Endothelial cell of umbilical vein (primary cell): ENCODE data around the gene TM9SF2. TPM values are rescaled to one million over a fixed set of nuclear protein-coding genes. Genes with fewer than 3 reads are reported as not detected.

Experiments
- BruUV-seq: library from RNA; stranded (reverse); fragments of 400-500 nt; replicated peaks from 2 replicates; lab custom pipeline; 2021; lab: Mats Ljungman, UMichigan
- CTCF ChIA-PET: fragments of 300-600, 350-600 bp; sonication (Branson Sonifier 250); formaldehyde crosslinking; loops from one replicate; lab custom pipeline; 2021; ENCODE audit warnings: antibody characterized with exemption, inconsistent platforms; lab: Charles Lee
- POLR2A ChIA-PET: fragments of 300-600, 350-600 bp; sonication (Branson Sonifier 250); formaldehyde crosslinking; loops from one replicate; lab custom pipeline; 2021; ENCODE audit warnings: antibody characterized with exemption, inconsistent platforms; lab: Charles Lee
- DNase-seq: peaks from one replicate; pipeline ENCODE4 v3.0.0-alpha.2; 2011; ENCODE audit warnings: low read depth, low spot score
- FAIRE-seq: peaks from 2 replicates; lab custom pipeline; 2011; peaks lifted over from hg19 to GRCh38; lab: Jason Lieb, UNC
- H2AFZ ChIP-seq: 2 replicates; pipeline ENCODE4 v1.6.0; 2012; ENCODE audit warnings: low read depth, low read length, control low read depth, inconsistent platforms
- H3K27ac ChIP-seq: 2 replicates; pipeline ENCODE4 v1.5.1; 2011; ENCODE audit warnings: low read depth, mild to moderate bottlenecking, control low read depth, low read length, moderate library complexity; ENCODE audit not compliant: insufficient read depth
- H3K27me3 ChIP-seq, 2 experiments: 2 replicates each; pipeline versions ENCODE4 v1.6.0 to v1.6.1; 2011; ENCODE audit warnings: low read length in 2 of 2, mixed read lengths in 1 of 2; ENCODE audit not compliant: control insufficient read depth in 2 of 2, insufficient read depth in 2 of 2
- H3K36me3 ChIP-seq, 2 experiments: 2 replicates in 1 of 2; 3 replicates in 1 of 2; pipeline ENCODE4 v1.5.1; 2011; ENCODE audit warnings: low read length in 2 of 2, mild to moderate bottlenecking in 1 of 2, moderate library complexity in 1 of 2; ENCODE audit not compliant: control insufficient read depth in 2 of 2, insufficient read depth in 2 of 2; ENCODE audit errors: extremely low read depth in 1 of 2
- H3K4me1 ChIP-seq: 3 replicates; pipeline ENCODE4 v1.5.1; 2011; ENCODE audit warnings: mild to moderate bottlenecking, low read length; ENCODE audit not compliant: control insufficient read depth, insufficient read depth; ENCODE audit errors: extremely low read depth
- H3K4me2 ChIP-seq: 2 replicates; pipeline ENCODE4 v1.6.1; 2011; ENCODE audit warnings: low read length, control low read depth, mixed read lengths; ENCODE audit not compliant: insufficient read depth
- H3K4me3 ChIP-seq, 3 experiments: fragments of 200-600 bp in 1 of 3; sonication (generic), shearing (Covaris generic) in 1 of 3; replicated peaks in 1 of 3; 2 replicates each; pipeline ENCODE4 v1.5.1; 2011 to 2016; ENCODE audit warnings: control low read depth in 3 of 3, low read length in 3 of 3, mild to moderate bottlenecking in 2 of 3, inconsistent platforms in 1 of 3, low read depth in 1 of 3, moderate library complexity in 1 of 3; ENCODE audit not compliant: insufficient read depth in 1 of 3
- H3K79me2 ChIP-seq: 2 replicates; pipeline ENCODE4 v1.6.0; 2012; ENCODE audit warnings: low read length, inconsistent platforms; ENCODE audit not compliant: control insufficient read depth, insufficient read depth
- H3K9ac ChIP-seq: replicated peaks from 2 replicates; pipeline ENCODE3; 2011; ENCODE audit warnings: low read length, control low read depth; ENCODE audit not compliant: insufficient read depth; ENCODE audit errors: extremely low read depth
- H3K9me1 ChIP-seq: replicated peaks from 3 replicates; pipeline ENCODE4 v1.6.0; 2011; ENCODE audit warnings: mild to moderate bottlenecking, low read length; ENCODE audit not compliant: control insufficient read depth, insufficient read depth; ENCODE audit errors: extremely low read depth
- H3K9me3 ChIP-seq: replicated peaks from 2 replicates; pipeline ENCODE4 v1.5.1; 2012; ENCODE audit warnings: low read length, inconsistent platforms; ENCODE audit not compliant: control insufficient read depth, insufficient read depth
- H4K20me1 ChIP-seq: replicated peaks from 2 replicates; pipeline ENCODE3; 2011; ENCODE audit warnings: mild to moderate bottlenecking, low read length; ENCODE audit not compliant: control insufficient read depth, insufficient read depth; ENCODE audit errors: extremely low read depth
- CTCF ChIP-seq, 2 donors: IDR thresholded peaks; 1 replicate in 1 of 2; 2 replicates in 1 of 2; pipeline ENCODE4 v1.5.1; 2011; ENCODE audit warnings: low read length in 2 of 2, mild to moderate bottlenecking in 2 of 2, moderate library complexity in 2 of 2, control low read depth in 1 of 2, inconsistent platforms in 1 of 2, low read depth in 1 of 2; ENCODE audit not compliant: insufficient read depth in 1 of 2; ENCODE audit errors: extremely low read depth in 1 of 2
- EZH2 ChIP-seq: IDR thresholded peaks from 2 replicates; pipeline ENCODE4 v1.6.1; 2012; ENCODE audit warnings: borderline replicate concordance, low read depth, mild to moderate bottlenecking, moderate library complexity, low read length, inconsistent platforms; ENCODE audit not compliant: severe bottlenecking
- FOS ChIP-seq: IDR thresholded peaks from 2 replicates; pipeline ENCODE4 v1.6.1; 2011; ENCODE audit warnings: mild to moderate bottlenecking, low read length, moderate library complexity, borderline replicate concordance; ENCODE audit not compliant: insufficient read depth
- GATA2 ChIP-seq: IDR thresholded peaks from 2 replicates; pipeline ENCODE4 v1.7.0; 2011; ENCODE audit warnings: low read depth, mild to moderate bottlenecking, moderate library complexity, mixed read lengths, low read length; ENCODE audit not compliant: insufficient read length, insufficient read depth
- JUN ChIP-seq: IDR thresholded peaks from 2 replicates; pipeline ENCODE4 v1.6.1; 2011; ENCODE audit warnings: borderline replicate concordance, low read depth; ENCODE audit not compliant: insufficient read length, insufficient read depth
- MAX ChIP-seq: IDR thresholded peaks from 2 replicates; pipeline ENCODE4 v1.6.1; 2011; ENCODE audit not compliant: insufficient read depth, insufficient read length
- MYC ChIP-seq: IDR thresholded peaks from one replicate; pipeline ENCODE4 v1.6.1; 2011; ENCODE audit warnings: mild to moderate bottlenecking, low read depth, low read length
- POLR2A ChIP-seq: IDR thresholded peaks from 2 replicates; pipeline ENCODE4 v1.6.1; 2012; ENCODE audit warnings: low read depth, mild to moderate bottlenecking, control low read depth, low read length
- POLR2AphosphoS5 ChIP-seq: IDR thresholded peaks from 2 replicates; pipeline ENCODE4 v1.6.1; 2012; ENCODE audit warnings: low read depth, mild to moderate bottlenecking, control low read depth, low read length, moderate library complexity; ENCODE audit not compliant: insufficient read depth
- dilution Hi-C: fragments of 300-500 bp; cut with MboI; formaldehyde crosslinking; loops from one replicate; pipeline ENCODE4 v1.15.0; 2019; ENCODE audit warnings: low sequenced_read_pairs; ENCODE audit not compliant: extremely low pct_ligation_motif_present
- intact Hi-C: fragments of 100-400 bp; cut with micrococcal nuclease; formaldehyde crosslinking; loops from one replicate; pipeline ENCODE4 v1.10.0; 2022
- polyA plus RNA-seq, 4 experiments: library from polyadenylated mRNA; depleted of rRNA in 3 of 4; stranded (reverse) in 3 of 4; unstranded in 1 of 4; fragments of >200 nt; gene quantifications; 2 replicates each; pipeline versions ENCODE4 v1.2.1 to v1.2.3, GENCODE V29; 2011 to 2012; ENCODE audit warnings: missing spikeins in 1 of 4
- total RNA-seq: library from RNA; stranded (reverse); gene quantifications from 2 replicates; pipeline ENCODE4 v1.2.3, GENCODE V29; 2021

The TM9SF2 gene
- total and polyA plus RNA-seq, 2 donors (not counting 3 experiments of a cell fraction or from before 2014, with no cell fraction given) = 76.0 to 90.0 TPM

DNA sequence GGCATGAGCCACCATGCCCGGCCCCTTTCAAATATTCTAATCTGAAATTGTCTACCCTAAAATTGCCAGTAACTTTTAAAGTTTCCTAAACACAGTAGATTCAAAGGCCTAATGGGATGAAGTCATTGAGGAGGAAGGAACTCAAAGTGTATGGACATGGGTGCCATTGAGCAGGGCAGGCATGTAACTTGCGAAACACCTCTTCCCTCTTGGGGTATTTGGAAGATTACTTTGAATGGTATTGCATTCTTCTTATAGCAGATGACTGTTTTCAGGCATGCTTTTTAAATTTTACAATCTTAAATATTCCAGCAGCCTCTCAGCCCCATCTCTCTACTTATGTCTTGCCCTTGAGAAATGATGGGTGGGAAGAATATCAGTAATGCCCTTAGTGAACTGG, 21.0 kb downstream of the TM9SF2 start:
- Histone ChIP-seq H4K20me1 (no peaks in the 10 kb centered on the region), H3K4me1 (no peaks in the 10 kb centered on the region), H3K36me3 (peaks cover 12 to 14% of the 10 kb centered on the region in 2 experiments), H3K27me3 (no peaks in the 10 kb centered on the region), H3K79me2 (no peaks in the 10 kb centered on the region), H3K9ac (no peak overlapping the region), H3K4me2 (no peak overlapping the region), H3K27ac (no peak overlapping the region), H3K9me3 (no peaks in the 10 kb centered on the region), H2AFZ (no peak overlapping the region), H3K4me3 (no peak overlapping the region), H3K9me1 (no peaks in the 10 kb centered on the region)
- CTCF ChIA-PET = no interaction called here
- DNase-seq (no peak), FAIRE-seq (no peak)
- TF ChIP-seq POLR2AphosphoS5 = no peak
- TF ChIP-seq EZH2 = no peak
- no peak for TF ChIP-seq CTCF (IDR thresholded peaks at IDR 0.05; ENCODE audit: extremely low read depth in 1 of 2, insufficient read depth in 1 of 2, low read depth in 1 of 2, low read length in 2 of 2)
- no peak for TF ChIP-seq POLR2A
- TF ChIP-seq GATA2 = no peak
- no peak for TF ChIP-seq MYC
- TF ChIP-seq MAX = no peak
- no peak for TF ChIP-seq JUN
- no peak for TF ChIP-seq FOS
- POLR2A ChIA-PET = no interaction called here
- no TSS peak for BruUV-seq
- dilution Hi-C loops (no loop called here), intact Hi-C loops (no loop called here)
